KOPT-K1 (cell line): Measurements from ENCODE around the gene B4GALT1.

Experiments used
- H3K27ac ChIP-seq: fragments of 200-600 bp; sonication (generic); 2 replicates; pipeline ENCODE4 v1.5.1; 2016; ENCODE audit warnings: antibody characterized with exemption, mild to moderate bottlenecking, low read depth, low read length; ENCODE audit not compliant: poor library complexity, severe bottlenecking
- H3K36me3 ChIP-seq: fragments of 200-600 bp; sonication (generic); 2 replicates; pipeline ENCODE4 v1.5.1; 2017; ENCODE audit warnings: antibody characterized with exemption, mild to moderate bottlenecking, low read length, moderate library complexity; ENCODE audit not compliant: insufficient read depth
- H3K9me3 ChIP-seq: fragments of 200-600 bp; sonication (generic); 2 replicates; pipeline ENCODE4 v1.5.1; 2017; ENCODE audit warnings: antibody characterized with exemption, low read length, mild to moderate bottlenecking; ENCODE audit not compliant: insufficient read depth, poor library complexity, severe bottlenecking

B4GALT1 gene

GRCh38 chr9:33188711-33189110 is 21.6 kb upstream of the B4GALT1 start:
- Histone ChIP-seq H3K36me3 (no peaks in the 10 kb centered on the region), H3K9me3 (no peaks in the 10 kb centered on the region), H3K27ac (no peak overlapping the region)

GRCh38 chr9:33187519-33188218 is 20.5 kb upstream of the B4GALT1 start:
- no peak overlapping the region for H3K27ac ChIP-seq
- H3K36me3 ChIP-seq, result no peaks in the 10 kb centered on the region
- H3K9me3 ChIP-seq, result no peaks in the 10 kb centered on the region

- H3K36me3 ChIP-seq, result no peaks in the 10 kb centered on the region
- H3K27ac ChIP-seq, result no peak overlapping the region
- H3K9me3 ChIP-seq, result no peaks in the 10 kb centered on the region
Measured at GRCh38 chr9:33186457-33187168, 19.5 kb upstream of the B4GALT1 start.

- H3K9me3 ChIP-seq, result no peaks in the 10 kb centered on the region
- H3K36me3 ChIP-seq, result no peaks in the 10 kb centered on the region
- no peak overlapping the region for H3K27ac ChIP-seq
Measured at GRCh38 chr9:33185858-33186257, 18.7 kb upstream of the B4GALT1 start.

- no peaks in the 10 kb centered on the region for H3K9me3 ChIP-seq
- H3K27ac ChIP-seq, result no peak overlapping the region
Measured at GRCh38 chr9:33185406-33185805, 18.3 kb upstream of the B4GALT1 start.

GRCh38 chr9:33184963-33185362 is 17.8 kb upstream of the B4GALT1 start:
- no peak overlapping the region for H3K27ac ChIP-seq
- no peaks in the 10 kb centered on the region for H3K36me3 ChIP-seq
- H3K9me3 ChIP-seq, result no peaks in the 10 kb centered on the region

More at GRCh38 chr9:33185406-33185805, 18.3 kb upstream of the B4GALT1 start:
- H3K36me3 ChIP-seq, result no peaks in the 10 kb centered on the region

GRCh38 chr9:33182519-33182918 is 15.4 kb upstream of the B4GALT1 start:
- no peaks in the 10 kb centered on the region for H3K36me3 ChIP-seq
- H3K9me3 ChIP-seq, result no peaks in the 10 kb centered on the region
- H3K27ac ChIP-seq, result no peak overlapping the region

- no peaks in the 10 kb centered on the region for H3K36me3 ChIP-seq
Measured at GRCh38 chr9:33180526-33181184, 13.5 kb upstream of the B4GALT1 start.

GRCh38 chr9:33178972-33179697 is 12.0 kb upstream of the B4GALT1 start:
- H3K36me3 ChIP-seq, result no peaks in the 10 kb centered on the region
- no peaks in the 10 kb centered on the region for H3K9me3 ChIP-seq
- H3K27ac ChIP-seq, result no peak overlapping the region

More at GRCh38 chr9:33180526-33181184, 13.5 kb upstream of the B4GALT1 start:
- no peak overlapping the region for H3K27ac ChIP-seq
- no peaks in the 10 kb centered on the region for H3K9me3 ChIP-seq

GRCh38 chr9:33177639-33178038 is 10.5 kb upstream of the B4GALT1 start:
- Histone ChIP-seq H3K36me3 (no peaks in the 10 kb centered on the region), H3K9me3 (no peaks in the 10 kb centered on the region)

GRCh38 chr9:33177086-33177485 is 9.9 kb upstream of the B4GALT1 start:
- Histone ChIP-seq H3K9me3 (no peaks in the 10 kb centered on the region), H3K27ac (no peak overlapping the region), H3K36me3 (no peaks in the 10 kb centered on the region)

More at GRCh38 chr9:33177639-33178038, 10.5 kb upstream of the B4GALT1 start:
- H3K27ac ChIP-seq, result no peak overlapping the region

- Histone ChIP-seq H3K9me3 (no peaks in the 10 kb centered on the region), H3K27ac (no peak overlapping the region), H3K36me3 (no peaks in the 10 kb centered on the region)
Measured at GRCh38 chr9:33175649-33176325, 8.7 kb upstream of the B4GALT1 start.

GRCh38 chr9:33172256-33173238 is 5.4 kb upstream of the B4GALT1 start:
- Histone ChIP-seq H3K27ac (no peak overlapping the region), H3K36me3 (no peaks in the 10 kb centered on the region), H3K9me3 (no peaks in the 10 kb centered on the region)
